Mesenchymal stem cell (in vitro differentiated cells and primary cell): ENCODE results near the gene TVP23B.
A peak's percentile ranks its signal among the peaks of the same experiment; 100 is the strongest.
"Not testable (repeated sequence)": the region's sequence is repeated elsewhere in the genome, so short reads cannot be mapped to it uniquely, and the experiment has no call there.

ENCODE experiments used
- DNase-seq: peaks from one replicate; pipeline ENCODE4 v3.0.0-alpha.2; 2013
- H2AFZ ChIP-seq: one replicate; pipeline ENCODE4 v1.6.1; 2013; ENCODE audit warnings: low read depth, mild to moderate bottlenecking, control low read depth, inconsistent platforms, low read length, moderate library complexity
- H2AK5ac ChIP-seq: 2 replicates; pipeline ENCODE4 v1.6.1; 2013; ENCODE audit warnings: low read length, moderate library complexity, mild to moderate bottlenecking, inconsistent platforms; ENCODE audit not compliant: severe bottlenecking
- H2BK120ac ChIP-seq: one replicate; pipeline ENCODE4 v1.6.1; 2013; ENCODE audit warnings: low read depth, mild to moderate bottlenecking, inconsistent platforms, low read length, moderate library complexity
- H2BK12ac ChIP-seq, 2 experiments: one replicate each; pipeline ENCODE4 v1.6.1; 2013; ENCODE audit warnings: inconsistent platforms in 2 of 2, low read length in 2 of 2, mild to moderate bottlenecking in 2 of 2, moderate library complexity in 2 of 2, control low read depth in 1 of 2
- H2BK15ac ChIP-seq: one replicate; pipeline ENCODE4 v1.6.1; 2013; ENCODE audit warnings: mild to moderate bottlenecking, low read depth, inconsistent platforms; ENCODE audit not compliant: poor library complexity, severe bottlenecking
- H2BK5ac ChIP-seq: 2 replicates; pipeline ENCODE4 v1.6.1; 2013; ENCODE audit warnings: low read depth, mild to moderate bottlenecking, low read length, control low read depth, inconsistent platforms; ENCODE audit not compliant: poor library complexity, severe bottlenecking
- H3K14ac ChIP-seq, 2 experiments: one replicate each; pipeline ENCODE4 v1.6.1; 2013; ENCODE audit warnings: inconsistent platforms in 2 of 2, low read length in 2 of 2, control low read depth in 1 of 2, mild to moderate bottlenecking in 1 of 2, moderate library complexity in 1 of 2
- H3K18ac ChIP-seq, 2 experiments: one replicate each; pipeline ENCODE4 v1.6.1; 2013; ENCODE audit warnings: inconsistent platforms in 2 of 2, low read length in 2 of 2, control low read depth in 1 of 2, low read depth in 1 of 2, mild to moderate bottlenecking in 1 of 2
- H3K23ac ChIP-seq, 2 experiments: one replicate each; pipeline ENCODE4 v1.6.1; 2013; ENCODE audit warnings: inconsistent platforms in 2 of 2, low read length in 2 of 2, mild to moderate bottlenecking in 2 of 2, moderate library complexity in 2 of 2, control low read depth in 1 of 2
- H3K27ac ChIP-seq: 2 replicates; pipeline ENCODE4 v1.5.1; 2013; ENCODE audit warnings: mild to moderate bottlenecking, moderate library complexity, low read length, control low read depth, inconsistent platforms; ENCODE audit not compliant: poor library complexity, severe bottlenecking
- H3K27me3 ChIP-seq, 2 experiments: 2 replicates each; pipeline versions ENCODE4 v1.6.1 to v1.7.0; 2013; ENCODE audit warnings: low read length in 2 of 2, mild to moderate bottlenecking in 2 of 2, moderate library complexity in 2 of 2, control low read depth in 1 of 2, inconsistent platforms in 1 of 2; ENCODE audit not compliant: control insufficient read depth in 1 of 2, insufficient read depth in 1 of 2
- H3K36me3 ChIP-seq, 2 experiments: 2 replicates each; pipeline versions ENCODE4 v1.6.1 to v1.7.0; 2013; ENCODE audit warnings: low read length in 2 of 2, control low read depth in 1 of 2, inconsistent platforms in 1 of 2, low read depth in 1 of 2, mild to moderate bottlenecking in 1 of 2; ENCODE audit not compliant: insufficient read depth in 2 of 2, control insufficient read depth in 1 of 2
- H3K4ac ChIP-seq, 2 experiments: one replicate each; pipeline ENCODE4 v1.6.1; 2013; ENCODE audit warnings: inconsistent platforms in 2 of 2, low read length in 2 of 2, mild to moderate bottlenecking in 2 of 2, moderate library complexity in 2 of 2, control low read depth in 1 of 2, low read depth in 1 of 2
- H3K4me1 ChIP-seq: 2 replicates; pipeline ENCODE4 v1.6.1; 2013; ENCODE audit warnings: low read depth, low read length, control low read depth; ENCODE audit not compliant: control insufficient read depth, insufficient read depth
- H3K4me2 ChIP-seq: 2 replicates; pipeline ENCODE4 v1.6.1; 2013; ENCODE audit warnings: low read length, mild to moderate bottlenecking, inconsistent platforms; ENCODE audit not compliant: poor library complexity, severe bottlenecking
- H3K4me3 ChIP-seq, 2 experiments: 2 replicates each; pipeline versions ENCODE4 v1.5.1 to v1.7.0; 2013; ENCODE audit warnings: low read length in 2 of 2, mild to moderate bottlenecking in 2 of 2, control low read depth in 1 of 2, low read depth in 1 of 2; ENCODE audit not compliant: insufficient read depth in 1 of 2
- H3K79me1 ChIP-seq: replicated peaks from 2 replicates; pipeline ENCODE4 v1.6.1; 2013; ENCODE audit warnings: mild to moderate bottlenecking, control low read depth, low read length, inconsistent platforms; ENCODE audit not compliant: poor library complexity, severe bottlenecking
- H3K9ac ChIP-seq: 2 replicates; pipeline ENCODE4 v1.7.0; 2013; ENCODE audit warnings: mild to moderate bottlenecking, low read length, moderate library complexity
- H3K9me3 ChIP-seq: 2 replicates; pipeline ENCODE4 v1.7.0; 2013; ENCODE audit warnings: mild to moderate bottlenecking, low read length; ENCODE audit not compliant: control insufficient read depth
- H4K8ac ChIP-seq: one replicate; pipeline ENCODE4 v1.6.1; 2013; ENCODE audit warnings: inconsistent platforms, mild to moderate bottlenecking, low read length, moderate library complexity
- H4K91ac ChIP-seq: one replicate; pipeline ENCODE4 v1.6.1; 2013; ENCODE audit warnings: mild to moderate bottlenecking, low read length, inconsistent platforms
- WGBS: methylation state at CpG from one replicate; pipeline ENCODE4 v1.1.7; 2013; ENCODE audit warnings: mixed read lengths; 5-methylcytosine and 5-hydroxymethylcytosine counted together

TVP23B gene

GRCh38 chr17:18741228-18741627 lies 39.8 kb upstream of the TVP23B start:
- not testable (repeated sequence) for H2AFZ ChIP-seq, H2BK5ac ChIP-seq, H3K18ac ChIP-seq, H3K27me3 ChIP-seq, H3K4me1 ChIP-seq, H3K23ac ChIP-seq, H3K36me3 ChIP-seq, H3K79me1 ChIP-seq, H2BK12ac ChIP-seq, H3K14ac ChIP-seq, H3K9me3 ChIP-seq, H3K4me2 ChIP-seq, H4K91ac ChIP-seq, H3K27ac ChIP-seq, H2AK5ac ChIP-seq, H3K9ac ChIP-seq, H4K8ac ChIP-seq, H2BK15ac ChIP-seq, H3K4ac ChIP-seq, H2BK120ac ChIP-seq, H3K4me3 ChIP-seq, DNase-seq
- 83% methylated on average over 2 of the region's 6 CpGs for WGBS

DNA sequence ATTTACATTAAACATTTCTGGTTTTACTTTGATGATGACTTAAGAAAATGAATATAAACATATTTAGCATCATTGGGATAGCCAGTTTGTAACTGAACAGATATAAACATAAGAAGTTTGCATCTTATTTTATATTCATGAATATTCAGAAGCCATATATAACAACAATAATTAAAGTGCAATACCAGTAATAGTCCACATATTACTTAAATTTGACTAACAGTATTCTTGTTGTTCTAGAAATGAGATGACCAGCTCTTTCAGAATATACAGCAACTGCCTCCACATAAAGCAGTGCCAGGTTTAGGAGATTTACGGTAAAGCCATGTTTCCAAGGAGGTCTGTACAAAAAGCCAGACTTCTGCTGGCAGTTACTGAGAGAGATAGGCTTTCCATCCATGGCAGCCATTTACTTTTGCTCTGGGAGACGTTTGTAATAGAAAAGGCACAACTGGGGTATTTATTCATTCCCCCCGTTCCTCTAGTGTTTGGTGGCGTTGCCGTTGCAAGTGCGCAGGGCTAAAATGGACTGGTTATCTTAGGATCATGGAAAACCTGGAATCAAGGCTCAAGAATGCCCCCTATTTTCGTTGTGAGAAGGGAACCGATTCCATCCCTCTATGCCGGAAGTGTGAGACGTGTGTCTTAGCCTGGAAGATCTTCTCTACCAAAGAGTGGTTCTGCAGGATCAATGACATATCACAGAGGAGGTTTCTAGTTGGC lies 37.1 kb upstream of the TVP23B start, which contains the start of gene FBXW10:
Gene FBXW10, plus strand, starts transcription at position 356 of the 723 bp plus-strand sequence. Its CDS starts 191 bp downstream, at position 547.
- not testable (repeated sequence) for H3K79me1 ChIP-seq, H3K36me3 ChIP-seq, H3K14ac ChIP-seq, H3K4ac ChIP-seq, H3K27me3 ChIP-seq, H2BK5ac ChIP-seq, H2BK120ac ChIP-seq, DNase-seq, H2AK5ac ChIP-seq, H3K4me2 ChIP-seq, H3K9me3 ChIP-seq, H2BK15ac ChIP-seq, H3K4me1 ChIP-seq, H3K23ac ChIP-seq, H4K8ac ChIP-seq, H2AFZ ChIP-seq, H3K27ac ChIP-seq, H3K18ac ChIP-seq, H2BK12ac ChIP-seq, H4K91ac ChIP-seq
- Histone ChIP-seq H3K4me3 (peak within 1 kb of the TSS in 1 of 2 experiments; percentile 58), H3K9ac (peak within 1 kb of the TSS; percentile 43)
- WGBS = 61% methylated on average over 4 of the region's 10 CpGs

GRCh38 chr17:18744726-18745125 lies 36.3 kb upstream of the TVP23B start:
- H3K79me1 ChIP-seq, H2BK15ac ChIP-seq, H2AFZ ChIP-seq, H3K4me3 ChIP-seq, H3K9me3 ChIP-seq, H2AK5ac ChIP-seq, H4K91ac ChIP-seq, H3K4ac ChIP-seq, H3K4me2 ChIP-seq, H2BK120ac ChIP-seq, H3K9ac ChIP-seq, H2BK5ac ChIP-seq, H3K27ac ChIP-seq, H4K8ac ChIP-seq, H3K18ac ChIP-seq, H3K36me3 ChIP-seq, H2BK12ac ChIP-seq, H3K23ac ChIP-seq, H3K27me3 ChIP-seq, H3K14ac ChIP-seq, DNase-seq, H3K4me1 ChIP-seq: not testable (repeated sequence)
- WGBS = 50% methylated on average over 1 of the region's 4 CpGs

DNA sequence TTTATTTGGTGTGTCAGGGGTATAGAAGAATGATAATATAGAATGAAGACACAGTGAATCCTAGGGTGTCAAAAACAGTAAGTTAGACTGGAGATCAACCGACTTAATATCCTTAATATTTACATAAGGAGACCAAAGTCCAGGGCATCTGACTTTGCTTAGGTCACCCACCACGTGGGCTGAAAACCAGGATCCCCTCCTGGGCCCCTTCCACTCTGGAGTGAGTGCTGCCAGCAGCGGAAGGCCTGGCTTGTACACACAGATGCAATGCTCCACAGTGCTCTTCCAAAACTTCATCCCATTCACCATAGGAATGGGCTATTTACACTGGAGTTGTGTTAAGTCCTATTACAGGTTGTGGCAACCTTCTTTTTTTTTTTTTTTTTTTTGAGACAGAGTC lies 34.4 kb upstream of the TVP23B start:
- not testable (repeated sequence) for H3K14ac ChIP-seq, H4K91ac ChIP-seq, H2AFZ ChIP-seq, H3K36me3 ChIP-seq, H3K4me1 ChIP-seq, H3K79me1 ChIP-seq, H3K4ac ChIP-seq, H4K8ac ChIP-seq, H2AK5ac ChIP-seq, H3K27ac ChIP-seq, H3K18ac ChIP-seq, H2BK120ac ChIP-seq, H3K9me3 ChIP-seq, H3K4me2 ChIP-seq, H3K23ac ChIP-seq, H3K4me3 ChIP-seq, H2BK15ac ChIP-seq, H3K9ac ChIP-seq, H2BK5ac ChIP-seq, H3K27me3 ChIP-seq
- peak overlapping the region in 1 of 2 experiments; percentile 42 for H2BK12ac ChIP-seq
- DNase-seq = peak; percentile 10
- WGBS = no CpG with 5 or more reads among the region's 3 CpGs
